ENCODE measurements around the gene TMEM187. TPM values are rescaled to one million over a fixed set of nuclear protein-coding genes. Genes with fewer than 3 reads are reported as not detected.
A peak's percentile ranks its signal among the peaks of the same experiment; 100 is the strongest.

TMEM187 gene
- polyA plus RNA-seq, 4 donors: 4.2 to 10.1 (median 6.0) TPM

GRCh38 chrX:153963546-153963945, 9.0 kb upstream of the TMEM187 start:
- DNase-seq (no peak), FAIRE-seq (no peak)
- H3K9me3 ChIP-seq (ENCODE audit: control insufficient read depth in 2 of 2, insufficient read depth in 1 of 2, low read depth in 1 of 2, low read length in 1 of 2): no peaks in the 10 kb centered on the region
- peaks cover 7 to 91% (median 10%) of the 10 kb centered on the region in 3 donors for H3K36me3 ChIP-seq (ENCODE audit: control insufficient read depth in 3 of 3, insufficient read depth in 2 of 3, low read depth in 1 of 3, low read length in 3 of 3)
- H3K4me1 ChIP-seq (ENCODE audit: control insufficient read depth in 3 of 3, insufficient read depth in 2 of 3, low read depth in 1 of 3, low read length in 2 of 3): peaks cover 0 to 18% (median 0%) of the 10 kb centered on the region in 3 donors
- H3K4me3 ChIP-seq (ENCODE audit: low read depth in 1 of 3, low read length in 3 of 3): no peak overlapping the region
- WGBS, 3 donors: 92 to 93% (median 92%) methylated on average over 10 to 12 of the region's 12 CpGs
- H3K27me3 ChIP-seq (ENCODE audit: control insufficient read depth in 3 of 3, insufficient read depth in 3 of 3, low read length in 3 of 3): no peaks in the 10 kb centered on the region
- H3K27ac ChIP-seq (ENCODE audit: low read depth in 1 of 3, low read length in 2 of 3): no peak overlapping the region

GRCh38 chrX:153964105-153964504, 8.4 kb upstream of the TMEM187 start:
- H3K27me3 ChIP-seq (ENCODE audit: control insufficient read depth in 3 of 3, insufficient read depth in 3 of 3, low read length in 3 of 3): no peaks in the 10 kb centered on the region
- DNase-seq: no peak
- H3K27ac ChIP-seq (ENCODE audit: low read depth in 1 of 3, low read length in 2 of 3): no peak overlapping the region
- H3K36me3 ChIP-seq (ENCODE audit: control insufficient read depth in 3 of 3, insufficient read depth in 2 of 3, low read depth in 1 of 3, low read length in 3 of 3): peaks cover 7 to 91% (median 10%) of the 10 kb centered on the region in 3 donors
- 88 to 90% (median 89%) methylated on average over 10 to 14 of the region's 14 CpGs for WGBS, 3 donors
- no peak overlapping the region for H3K4me3 ChIP-seq (ENCODE audit: low read depth in 1 of 3, low read length in 3 of 3)
- no peak for FAIRE-seq
- no peaks in the 10 kb centered on the region for H3K9me3 ChIP-seq (ENCODE audit: control insufficient read depth in 2 of 2, insufficient read depth in 1 of 2, low read depth in 1 of 2, low read length in 1 of 2)
- peaks cover 0 to 23% (median 0%) of the 10 kb centered on the region in 3 donors for H3K4me1 ChIP-seq (ENCODE audit: control insufficient read depth in 3 of 3, insufficient read depth in 2 of 3, low read depth in 1 of 3, low read length in 2 of 3)

- peaks cover 0 to 27% (median 0%) of the 10 kb centered on the region in 3 donors for H3K4me1 ChIP-seq (ENCODE audit: control insufficient read depth in 3 of 3, insufficient read depth in 2 of 3, low read depth in 1 of 3, low read length in 2 of 3)
- H3K4me3 ChIP-seq (ENCODE audit: low read depth in 1 of 3, low read length in 3 of 3): no peak overlapping the region
- FAIRE-seq: no peak
- no peak overlapping the region for H3K27ac ChIP-seq (ENCODE audit: low read depth in 1 of 3, low read length in 2 of 3)
- DNase-seq: no peak
- no peaks in the 10 kb centered on the region for H3K9me3 ChIP-seq (ENCODE audit: control insufficient read depth in 2 of 2, insufficient read depth in 1 of 2, low read depth in 1 of 2, low read length in 1 of 2)
- WGBS, 3 donors: 69 to 72% (median 70%) methylated on average over 3 to 5 of the region's 5 CpGs
- no peaks in the 10 kb centered on the region for H3K27me3 ChIP-seq (ENCODE audit: control insufficient read depth in 3 of 3, insufficient read depth in 3 of 3, low read length in 3 of 3)
- peaks cover 2 to 84% (median 8%) of the 10 kb centered on the region in 3 donors for H3K36me3 ChIP-seq (ENCODE audit: control insufficient read depth in 3 of 3, insufficient read depth in 2 of 3, low read depth in 1 of 3, low read length in 3 of 3)
These were observed 7.1 kb upstream of the TMEM187 start for GRCh38 chrX:153965406-153965805.

- Histone ChIP-seq H3K27ac (ENCODE audit: low read depth in 1 of 3, low read length in 2 of 3) (peak overlapping the region in 1 of 3 donors; percentile 69), H3K27me3 (ENCODE audit: control insufficient read depth in 3 of 3, insufficient read depth in 3 of 3, low read length in 3 of 3) (no peaks in the 10 kb centered on the region), H3K4me3 (ENCODE audit: low read depth in 1 of 3, low read length in 3 of 3) (no peak overlapping the region), H3K9me3 (ENCODE audit: control insufficient read depth in 2 of 2, insufficient read depth in 1 of 2, low read depth in 1 of 2, low read length in 1 of 2) (no peaks in the 10 kb centered on the region), H3K4me1 (ENCODE audit: control insufficient read depth in 3 of 3, insufficient read depth in 2 of 3, low read depth in 1 of 3, low read length in 2 of 3) (peaks cover 0 to 27% (median 0%) of the 10 kb centered on the region in 3 donors), H3K36me3 (ENCODE audit: control insufficient read depth in 3 of 3, insufficient read depth in 2 of 3, low read depth in 1 of 3, low read length in 3 of 3) (peaks cover 2 to 76% (median 8%) of the 10 kb centered on the region in 3 donors)
- FAIRE-seq (no peak), DNase-seq (no peak)
- WGBS, 3 donors: 70 to 91% (median 80%) methylated on average over 15 of the region's 15 CpGs
These were observed 6.3 kb upstream of the TMEM187 start for GRCh38 chrX:153966283-153966688.

GRCh38 chrX:153966841-153967535, 5.6 kb upstream of the TMEM187 start:
- no peak for DNase-seq
- WGBS, 3 donors: 60 to 66% (median 61%) methylated on average over 13 to 14 of the region's 14 CpGs
- Histone ChIP-seq H3K4me1 (ENCODE audit: control insufficient read depth in 3 of 3, insufficient read depth in 2 of 3, low read depth in 1 of 3, low read length in 2 of 3) (peaks cover 0 to 27% (median 0%) of the 10 kb centered on the region in 3 donors), H3K27ac (ENCODE audit: low read depth in 1 of 3, low read length in 2 of 3) (peak overlapping the region in 1 of 3 donors; percentile 69), H3K9me3 (ENCODE audit: control insufficient read depth in 2 of 2, insufficient read depth in 1 of 2, low read depth in 1 of 2, low read length in 1 of 2) (no peaks in the 10 kb centered on the region), H3K27me3 (ENCODE audit: control insufficient read depth in 3 of 3, insufficient read depth in 3 of 3, low read length in 3 of 3) (no peaks in the 10 kb centered on the region), H3K36me3 (ENCODE audit: control insufficient read depth in 3 of 3, insufficient read depth in 2 of 3, low read depth in 1 of 3, low read length in 3 of 3) (peaks cover 2 to 69% (median 8%) of the 10 kb centered on the region in 3 donors), H3K4me3 (ENCODE audit: low read depth in 1 of 3, low read length in 3 of 3) (no peak overlapping the region)
- FAIRE-seq: no peak

- Histone ChIP-seq H3K4me3 (ENCODE audit: low read depth in 1 of 3, low read length in 3 of 3) (peak overlapping the region in 1 of 3 donors; percentile 75), H3K27ac (ENCODE audit: low read depth in 1 of 3, low read length in 2 of 3) (peak overlapping the region in 2 of 3 donors; percentile 4 to 69), H3K36me3 (ENCODE audit: control insufficient read depth in 3 of 3, insufficient read depth in 2 of 3, low read depth in 1 of 3, low read length in 3 of 3) (peaks cover 2 to 62% (median 6%) of the 10 kb centered on the region in 3 donors), H3K4me1 (ENCODE audit: control insufficient read depth in 3 of 3, insufficient read depth in 2 of 3, low read depth in 1 of 3, low read length in 2 of 3) (peaks cover 0 to 27% (median 0%) of the 10 kb centered on the region in 3 donors), H3K9me3 (ENCODE audit: control insufficient read depth in 2 of 2, insufficient read depth in 1 of 2, low read depth in 1 of 2, low read length in 1 of 2) (no peaks in the 10 kb centered on the region), H3K27me3 (ENCODE audit: control insufficient read depth in 3 of 3, insufficient read depth in 3 of 3, low read length in 3 of 3) (no peaks in the 10 kb centered on the region)
- DNase-seq (peak in 1 of 2 donors; percentile 20), FAIRE-seq (no peak)
- WGBS, 3 donors: 41 to 63% (median 43%) methylated on average over 14 to 16 of the region's 16 CpGs
These were observed 4.9 kb upstream of the TMEM187 start for GRCh38 chrX:153967536-153968224.

- no peaks in the 10 kb centered on the region for H3K27me3 ChIP-seq (ENCODE audit: control insufficient read depth in 3 of 3, insufficient read depth in 3 of 3, low read length in 3 of 3)
- no peak for DNase-seq
- no peak for FAIRE-seq
- 25 to 60% (median 29%) methylated on average over 9 of the region's 9 CpGs for WGBS, 3 donors
- H3K27ac ChIP-seq (ENCODE audit: low read depth in 1 of 3, low read length in 2 of 3): peak overlapping the region; percentile 4 to 69 (median 44)
- H3K4me3 ChIP-seq (ENCODE audit: low read depth in 1 of 3, low read length in 3 of 3): peak overlapping the region in 2 of 3 donors; percentile 75 to 99
- no peaks in the 10 kb centered on the region for H3K9me3 ChIP-seq (ENCODE audit: control insufficient read depth in 2 of 2, insufficient read depth in 1 of 2, low read depth in 1 of 2, low read length in 1 of 2)
- H3K36me3 ChIP-seq (ENCODE audit: control insufficient read depth in 3 of 3, insufficient read depth in 2 of 3, low read depth in 1 of 3, low read length in 3 of 3): peaks cover 0 to 56% (median 3%) of the 10 kb centered on the region in 3 donors
- peaks cover 0 to 28% (median 0%) of the 10 kb centered on the region in 3 donors for H3K4me1 ChIP-seq (ENCODE audit: control insufficient read depth in 3 of 3, insufficient read depth in 2 of 3, low read depth in 1 of 3, low read length in 2 of 3)
These were observed 4.3 kb upstream of the TMEM187 start for GRCh38 chrX:153968255-153968654.

- Histone ChIP-seq H3K9me3 (ENCODE audit: control insufficient read depth in 2 of 2, insufficient read depth in 1 of 2, low read depth in 1 of 2, low read length in 1 of 2) (no peaks in the 10 kb centered on the region), H3K4me1 (ENCODE audit: control insufficient read depth in 3 of 3, insufficient read depth in 2 of 3, low read depth in 1 of 3, low read length in 2 of 3) (peaks cover 0 to 33% (median 0%) of the 10 kb centered on the region in 3 donors), H3K27ac (ENCODE audit: low read depth in 1 of 3, low read length in 2 of 3) (peak overlapping the region; percentile 4 to 69 (median 44)), H3K27me3 (ENCODE audit: control insufficient read depth in 3 of 3, insufficient read depth in 3 of 3, low read length in 3 of 3) (no peaks in the 10 kb centered on the region), H3K4me3 (ENCODE audit: low read depth in 1 of 3, low read length in 3 of 3) (peak overlapping the region in 2 of 3 donors; percentile 75 to 99), H3K36me3 (ENCODE audit: control insufficient read depth in 3 of 3, insufficient read depth in 2 of 3, low read depth in 1 of 3, low read length in 3 of 3) (peaks cover 0 to 51% (median 0%) of the 10 kb centered on the region in 3 donors)
- DNase-seq (peak; percentile 14 to 34), FAIRE-seq (no peak)
- WGBS, 3 donors: 6 to 37% (median 22%) methylated on average over 11 to 12 of the region's 12 CpGs
These were observed 3.8 kb upstream of the TMEM187 start for GRCh38 chrX:153968754-153969124.
